K562 (cell line): ENCODE data around the gene SOHLH1. TPM values are rescaled to one million over a fixed set of nuclear protein-coding genes. Genes with fewer than 3 reads are reported as not detected.

ENCODE experiments used
- ATAC-seq: fragments of 200-7000 bp; cut with Tn5 transposase; 3 replicates; pipeline ENCODE4 v1.9.1; 2020; ENCODE audit warnings: moderate library complexity
- BruUV-seq: library from RNA; stranded (reverse); fragments of 400-500 nt; replicated peaks from 2 replicates; lab custom pipeline; 2021; lab: Mats Ljungman, UMichigan
- CTCF ChIA-PET: fragments of 300-600 bp; formaldehyde crosslinking; extraction: SDS; loops from one replicate; lab custom pipeline; 2021; ENCODE audit warnings: low intra/inter-chr PET ratio; lab: Yijun Ruan, JAX
- POLR2A ChIA-PET: fragments of 300-600, 350-650 bp; sonication (Branson Sonifier 250); formaldehyde crosslinking; extraction: SDS; loops from one replicate; lab custom pipeline; 2021; ENCODE audit warnings: antibody characterized with exemption, inconsistent platforms; lab: Yijun Ruan, JAX
- DNase-seq, 4 experiments: peaks; one replicate each; pipeline versions ENCODE4 v3.0.0 to v3.0.0-alpha.2; 2011 to 2018; ENCODE audit warnings: low spot score in 3 of 4, mixed read lengths in 3 of 4; ENCODE audit errors: extremely low read depth in 1 of 4
- FAIRE-seq: peaks from 2 replicates; lab custom pipeline; 2011; peaks lifted over from hg19 to GRCh38; lab: Jason Lieb, UNC
- H2AFZ ChIP-seq: 2 replicates; pipeline ENCODE4 v1.6.0; 2011; ENCODE audit warnings: low read depth, low read length, control low read depth, inconsistent platforms
- H3K27ac ChIP-seq: fragments of 200-600 bp; 3 replicates; pipeline ENCODE4 v1.8.0; 2011; ENCODE audit warnings: low read depth, mild to moderate bottlenecking, control low read depth, inconsistent platforms, low read length, moderate library complexity, mixed read lengths; ENCODE audit errors: extremely low read depth
- H3K27me3 ChIP-seq, 2 experiments: fragments of 300-600 bp in 1 of 2; 2 replicates in 1 of 2; 3 replicates in 1 of 2; pipeline versions ENCODE4 v1.6.0 to v1.8.0; 2011; ENCODE audit warnings: inconsistent platforms in 2 of 2, low read length in 2 of 2, mild to moderate bottlenecking in 1 of 2, mixed read lengths in 1 of 2, moderate library complexity in 1 of 2; ENCODE audit not compliant: control insufficient read depth in 2 of 2, insufficient read depth in 2 of 2
- H3K36me3 ChIP-seq: fragments of 300-600 bp; 3 replicates; pipeline ENCODE4 v1.8.0; 2011; ENCODE audit warnings: mild to moderate bottlenecking, low read length, inconsistent platforms; ENCODE audit not compliant: control insufficient read depth, insufficient read depth
- H3K4me1 ChIP-seq, 2 experiments: fragments of 200-600 bp in 1 of 2; replicated peaks in 1 of 2; 2 replicates in 1 of 2; 3 replicates in 1 of 2; pipeline versions ENCODE4 v1.5.1 to v1.8.0; 2011; ENCODE audit warnings: inconsistent platforms in 2 of 2, low read length in 2 of 2, mild to moderate bottlenecking in 1 of 2, mixed read lengths in 1 of 2, moderate library complexity in 1 of 2; ENCODE audit not compliant: control insufficient read depth in 2 of 2, insufficient read depth in 2 of 2
- H3K4me2 ChIP-seq: 2 replicates; pipeline ENCODE4 v1.6.1; 2011; ENCODE audit warnings: low read length, control low read depth, inconsistent platforms, mixed read lengths; ENCODE audit not compliant: insufficient read depth
- H3K4me3 ChIP-seq: fragments of 200-600 bp; sonication (generic), shearing (Covaris generic); 2 replicates; pipeline ENCODE4 v1.5.1; 2016; ENCODE audit warnings: control low read depth, inconsistent platforms
- H3K79me2 ChIP-seq: fragments of 200-600 bp; 3 replicates; pipeline ENCODE4 v1.8.0; 2011; ENCODE audit warnings: low read length, inconsistent platforms; ENCODE audit not compliant: control insufficient read depth, insufficient read depth
- H3K9ac ChIP-seq, 2 experiments: 2 replicates each; pipeline versions ENCODE4 v1.6.0 to v1.6.1; 2011; ENCODE audit warnings: low read depth in 2 of 2, low read length in 2 of 2, control low read depth in 1 of 2, inconsistent platforms in 1 of 2, mild to moderate bottlenecking in 1 of 2, mixed read lengths in 1 of 2; ENCODE audit not compliant: insufficient read depth in 1 of 2
- H3K9me1 ChIP-seq: one replicate; pipeline ENCODE4 v1.6.0; 2011; ENCODE audit warnings: inconsistent platforms, mild to moderate bottlenecking, low read length, moderate library complexity; ENCODE audit not compliant: control insufficient read depth, insufficient read depth
- H3K9me3 ChIP-seq: replicated peaks from 2 replicates; pipeline ENCODE4 v1.5.1; 2011; ENCODE audit warnings: low read depth, low read length, inconsistent platforms; ENCODE audit not compliant: control insufficient read depth, insufficient read depth
- H4K20me1 ChIP-seq: replicated peaks from 2 replicates; pipeline ENCODE4 v1.6.1; 2011; ENCODE audit warnings: low read length, inconsistent platforms, mixed read lengths; ENCODE audit not compliant: control insufficient read depth, insufficient read depth
- ARID3A ChIP-seq: IDR thresholded peaks from 2 replicates; pipeline ENCODE4 v1.6.1; 2012; ENCODE audit warnings: low read depth, low read length, improper control_type of control experiment, borderline replicate concordance
- ERF ChIP-seq: fragments of 450-650 bp; formaldehyde crosslinking; IDR thresholded peaks from 2 replicates; pipeline ENCODE4 v1.4.0; 2020; ENCODE audit warnings: mild to moderate bottlenecking, mixed read lengths
- ETV1 ChIP-seq: fragments of 450-650 bp; conservative IDR thresholded peaks from 2 replicates; pipeline ENCODE4 v1.6.1; 2016; ENCODE audit warnings: missing genetic modification characterization, control low read depth, low read depth, missing compliant biosample characterization
- EZH2 ChIP-seq: IDR thresholded peaks from 2 replicates; pipeline ENCODE4 v1.6.1; 2012; ENCODE audit warnings: low read depth, mild to moderate bottlenecking, inconsistent platforms, low read length, borderline replicate concordance
- GABPB2 ChIP-seq: fragments of 250-450 bp; sonication (Bioruptor Pico); conservative IDR thresholded peaks from 2 replicates; pipeline ENCODE4 v1.5.1; 2021; ENCODE audit warnings: mild to moderate bottlenecking
- GMEB1 ChIP-seq: fragments of 250-450 bp; sonication (Bioruptor Pico); IDR thresholded peaks from 2 replicates; pipeline ENCODE4 v1.4.0; 2020; ENCODE audit warnings: mild to moderate bottlenecking
- HCFC1 ChIP-seq: IDR thresholded peaks from 2 replicates; pipeline ENCODE4 v1.6.1; 2012; ENCODE audit warnings: low read depth, low read length, improper control_type of control experiment
- HLTF ChIP-seq: fragments of 450-650 bp; IDR thresholded peaks from 2 replicates; pipeline ENCODE4 v1.6.1; 2016
- IFI16 ChIP-seq: fragments of 250-450 bp; sonication (Bioruptor Pico); IDR thresholded peaks from 2 replicates; pipeline ENCODE4 v2.1.2; 2022; ENCODE audit warnings: mild to moderate bottlenecking, inconsistent platforms
- KLF16 ChIP-seq: IDR thresholded peaks from 2 replicates; pipeline ENCODE4 v1.6.1; 2016; ENCODE audit warnings: antibody characterized with exemption
- MEF2D ChIP-seq: conservative IDR thresholded peaks from 2 replicates; pipeline ENCODE4 v1.6.1; 2016; ENCODE audit warnings: low read depth, missing genetic modification characterization, missing compliant biosample characterization
- POLR2H ChIP-seq: IDR thresholded peaks from 2 replicates; pipeline ENCODE4 v1.6.1; 2016; ENCODE audit warnings: missing genetic modification characterization, low read depth, mild to moderate bottlenecking, control low read depth, missing compliant biosample characterization, moderate library complexity
- RBBP5 ChIP-seq: fragments of 200-600 bp; sonication (generic); IDR thresholded peaks from 2 replicates; pipeline ENCODE4 v1.6.1; 2012; ENCODE audit warnings: borderline replicate concordance, mild to moderate bottlenecking, low read length, control low read depth, inconsistent platforms; ENCODE audit not compliant: insufficient read depth, poor library complexity, severe bottlenecking
- SREBF2 ChIP-seq: sonication (generic); formaldehyde crosslinking; IDR thresholded peaks from 2 replicates; pipeline ENCODE4 v1.4.0; 2020; ENCODE audit warnings: mild to moderate bottlenecking, missing genetic modification reagents
- TARDBP ChIP-seq: fragments of 450-650 bp; IDR thresholded peaks from 2 replicates; pipeline ENCODE4 v1.6.1; 2016
- THRB ChIP-seq: fragments of 450-650 bp; formaldehyde crosslinking; conservative IDR thresholded peaks from 2 replicates; pipeline ENCODE4 v1.4.0; 2022; ENCODE audit warnings: mild to moderate bottlenecking, missing genetic modification characterization
- ZBTB2 ChIP-seq: fragments of 450-650 bp; IDR thresholded peaks from 2 replicates; pipeline ENCODE4 v1.6.1; 2016; ENCODE audit warnings: antibody characterized with exemption
- ZNF217 ChIP-seq: sonication (generic); formaldehyde crosslinking; IDR thresholded peaks from 2 replicates; pipeline ENCODE4 v1.8.0; 2022; ENCODE audit warnings: mild to moderate bottlenecking, missing genetic modification reagents
- ZNF232 ChIP-seq: sonication (generic); formaldehyde crosslinking; IDR thresholded peaks from 2 replicates; pipeline ENCODE4 v1.8.0; 2022; ENCODE audit warnings: mild to moderate bottlenecking, missing genetic modification reagents
- WGBS: fragments of 100-300 bp; shearing (Covaris generic); methylation state at CpG from one replicate; pipeline ENCODE4 v1.1.6; 2016; ENCODE audit warnings: low coverage, mixed read lengths; ENCODE audit not compliant: insufficient coverage; ENCODE audit errors: missing lambda C conversion rate; 5-methylcytosine and 5-hydroxymethylcytosine counted together
- in situ Hi-C: fragments of 300-500 bp; cut with MboI; formaldehyde crosslinking; loops from 4 replicates; pipeline ENCODE4 v1.15.0; 2018; ENCODE audit warnings: inconsistent platforms, mixed read lengths
- intact Hi-C: fragments of 100-400 bp; cut with micrococcal nuclease; formaldehyde crosslinking; loops from 2 replicates; pipeline ENCODE4 v1.14.2; 2022
- polyA plus RNA-seq, 8 experiments: library from polyadenylated mRNA; depleted of rRNA in 4 of 8; stranded (reverse) in 5 of 8; unstranded in 3 of 8; fragments of >200 nt; fragmentation: Nextera tagmentation in 2 of 8; fragmentation: Illumina TruSeq in 1 of 8; extraction: Ambion mirVana in 2 of 8; extraction: Trizol in 1 of 8; gene quantifications; 2 replicates each; pipeline versions ENCODE4 v1.2.1 to v1.2.3, GENCODE V29; 2011 to 2014; ENCODE audit warnings: inconsistent platforms in 1 of 8, missing spikeins in 1 of 8
- total RNA-seq, 7 experiments: library from RNA; depleted of rRNA in 6 of 7; stranded (reverse); fragments of >200 nt in 6 of 7; fragmentation: Illumina TruSeq in 2 of 7; extraction: Trizol in 2 of 7; gene quantifications; 2 replicates each; pipeline versions ENCODE4 v1.2.1 to v1.2.3, GENCODE V29; 2011 to 2021; ENCODE audit warnings: low replicate concordance in 1 of 7

SOHLH1 gene
- total and polyA plus RNA-seq, 9 of the 15 experiments (the other 6 are each of a cell fraction or from before 2014, with no cell fraction given) = 0.17 to 0.41 (median 0.29) TPM; not detected in 6

- FAIRE-seq = no peak
- H3K4me2 ChIP-seq = no peak overlapping the region
- no peak for ATAC-seq
- H2AFZ ChIP-seq = no peak overlapping the region
- ChIA-PET POLR2A (no interaction called here), CTCF (no interaction called here)
- peaks cover 12% of the 10 kb centered on the region for H4K20me1 ChIP-seq
- in situ Hi-C loops (no loop called here), intact Hi-C loops (no loop called here)
- WGBS = under 1% methylated on average over 11 of the region's 12 CpGs
- H3K79me2 ChIP-seq = no peaks in the 10 kb centered on the region
- no peak overlapping the region for H3K27ac ChIP-seq
- no TSS peak for BruUV-seq
- peaks cover 0 to 13% of the 10 kb centered on the region in 2 experiments; a peak in 2 of 5 replicates for H3K4me1 ChIP-seq
- peaks cover 16 to 61% of the 10 kb centered on the region in 2 experiments; a peak in 4 of 5 replicates for H3K27me3 ChIP-seq
- H3K9me3 ChIP-seq = no peaks in the 10 kb centered on the region
- TF ChIP-seq KLF16 = no peak
- TF ChIP-seq HCFC1 = no peak
- TF ChIP-seq HLTF = no peak
- no peak for TF ChIP-seq ETV1 (tag)
- TF ChIP-seq ZNF232 (CRISPR knock-in tag) = no peak
- TF ChIP-seq GABPB2 (CRISPR knock-in tag) = no peak
- no peak for TF ChIP-seq IFI16 (CRISPR knock-in tag)
- no peak for TF ChIP-seq ERF (CRISPR knock-in tag)
- no peak for TF ChIP-seq MEF2D
- no peak for TF ChIP-seq ARID3A
- TF ChIP-seq SREBF2 (CRISPR knock-in tag) = no peak
- TF ChIP-seq THRB (CRISPR knock-in tag) = no peak
- TF ChIP-seq EZH2 = no peak
- no peak for TF ChIP-seq GMEB1 (CRISPR knock-in tag)
- no peak for TF ChIP-seq ZBTB2
- no peak for TF ChIP-seq ZNF217
- no peak for TF ChIP-seq TARDBP
- TF ChIP-seq POLR2H = no peak
- TF ChIP-seq RBBP5 = no peak
- no peaks in the 10 kb centered on the region for H3K9me1 ChIP-seq
- H3K36me3 ChIP-seq = no peaks in the 10 kb centered on the region
- no peak for DNase-seq
- H3K9ac ChIP-seq = no peak overlapping the region
- H3K4me3 ChIP-seq = no peak overlapping the region
These were observed 12.1 kb upstream of the SOHLH1 start for GRCh38 chr9:135711391-135711790.
